ENCODE data around the gene KIF26A. TPM values are rescaled to one million over a fixed set of nuclear protein-coding genes. Genes with fewer than 3 reads are reported as not detected.

Gene KIF26A
- total RNA-seq, 2 donors from 2014 or later = 3.9 to 4.7 TPM

DNA sequence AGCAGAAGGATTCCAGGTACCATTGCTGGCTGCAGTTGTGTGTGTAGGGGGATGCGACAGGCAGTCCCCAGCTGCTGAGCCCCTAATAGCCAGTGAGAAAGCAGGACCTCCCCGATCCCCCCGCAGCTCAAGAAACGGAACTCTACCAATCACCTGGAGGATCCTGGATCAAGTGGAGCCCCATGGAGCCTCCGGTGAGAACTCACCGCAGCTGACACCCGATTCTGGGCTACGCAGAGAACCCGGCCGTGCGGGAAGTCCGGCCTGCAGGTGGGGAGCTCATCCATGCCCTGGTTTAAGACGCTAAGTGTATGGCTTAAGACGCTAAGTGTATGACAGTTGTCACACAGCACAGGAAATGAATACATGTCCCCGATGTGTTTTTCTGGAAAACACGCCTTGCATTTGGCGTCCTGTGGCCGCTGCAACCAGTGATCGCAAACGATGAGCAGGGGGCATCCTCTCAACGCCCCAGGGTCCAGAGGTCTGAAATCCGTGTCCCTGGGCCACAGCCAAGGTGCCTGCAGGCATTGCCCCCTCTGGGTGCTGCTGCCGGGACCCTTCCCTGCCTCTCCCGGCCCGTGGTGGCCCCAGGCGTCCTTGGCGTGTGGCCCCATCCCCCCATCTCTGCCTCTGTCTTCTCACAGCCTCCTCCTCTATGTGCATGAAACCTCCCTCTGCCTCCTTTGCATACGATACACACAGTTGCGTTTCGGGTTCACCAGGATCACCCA lies 75.1 kb downstream of the KIF26A start:
- Mint-ChIP-seq H3K36me3 (ENCODE audit: low read depth) (no peaks in the 10 kb centered on the region), H3K4me1 (no peaks in the 10 kb centered on the region), H3K27ac (no peak overlapping the region), H3K4me3 (no peak overlapping the region), H3K27me3 (peaks cover 19% of the 10 kb centered on the region)
- DNase-seq (no peak), ATAC-seq (no peak)
- no peaks in the 10 kb centered on the region for H3K9me3 ChIP-seq (ENCODE audit: control insufficient read depth, low read length, poor library complexity, severe bottlenecking)

DNA sequence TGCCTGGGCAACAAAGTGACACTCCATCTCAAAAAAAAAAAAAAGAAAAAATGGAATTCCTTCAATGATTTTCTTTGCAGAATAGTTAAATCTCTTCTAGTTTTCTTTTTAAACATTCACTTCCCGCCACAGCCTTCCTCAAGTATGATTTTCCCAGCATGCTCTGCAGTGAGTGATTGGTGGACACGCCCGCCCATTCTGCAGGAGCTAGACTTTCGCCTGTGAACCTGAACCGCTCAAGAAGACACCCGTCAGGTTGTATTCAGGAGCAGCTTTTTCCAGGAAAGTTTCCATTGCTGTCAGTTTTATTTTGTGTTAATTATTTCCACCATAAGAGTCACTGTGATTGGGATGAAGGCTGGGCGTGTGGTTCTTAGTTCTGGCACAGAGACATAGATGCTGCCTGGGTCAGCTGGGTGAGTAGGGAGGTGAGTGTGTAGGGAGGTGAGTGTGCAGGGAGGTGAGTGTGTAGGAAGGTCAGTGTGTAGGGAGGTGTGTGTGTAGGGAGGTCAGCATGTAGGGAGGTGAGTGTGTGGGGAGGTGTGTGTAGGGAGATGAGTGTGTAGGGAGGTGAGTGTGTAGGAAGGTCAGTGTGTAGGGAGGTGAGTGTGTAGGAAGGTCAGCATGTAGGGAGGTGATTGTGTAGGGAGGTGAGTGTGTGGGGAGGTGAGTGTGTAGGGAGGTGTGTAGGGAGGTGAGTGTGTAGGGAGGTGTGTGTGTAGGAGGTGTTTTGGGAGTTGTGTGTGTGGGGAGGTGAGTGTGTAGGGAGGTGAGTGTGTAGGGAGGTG lies 76.2 kb downstream of the KIF26A start:
- ATAC-seq = no peak
- no peak overlapping the region for H3K27ac Mint-ChIP-seq
- H3K27me3 Mint-ChIP-seq = peaks cover 19% of the 10 kb centered on the region
- no peak overlapping the region for H3K4me3 Mint-ChIP-seq
- no peak for DNase-seq
- H3K4me1 Mint-ChIP-seq = no peaks in the 10 kb centered on the region
- no peaks in the 10 kb centered on the region for H3K36me3 Mint-ChIP-seq (ENCODE audit: low read depth)
- H3K9me3 ChIP-seq (ENCODE audit: control insufficient read depth, low read length, poor library complexity, severe bottlenecking) = no peaks in the 10 kb centered on the region

- Mint-ChIP-seq H3K36me3 (ENCODE audit: low read depth) (no peaks in the 10 kb centered on the region), H3K27ac (no peak overlapping the region), H3K4me1 (no peaks in the 10 kb centered on the region), H3K4me3 (no peak overlapping the region), H3K27me3 (peaks cover 19% of the 10 kb centered on the region)
- ATAC-seq = no peak
- no peaks in the 10 kb centered on the region for H3K9me3 ChIP-seq (ENCODE audit: control insufficient read depth, low read length, poor library complexity, severe bottlenecking)
- no peak for DNase-seq
Observed at GRCh38 chr14:104215706-104216334, 77.4 kb downstream of the KIF26A start.

DNA sequence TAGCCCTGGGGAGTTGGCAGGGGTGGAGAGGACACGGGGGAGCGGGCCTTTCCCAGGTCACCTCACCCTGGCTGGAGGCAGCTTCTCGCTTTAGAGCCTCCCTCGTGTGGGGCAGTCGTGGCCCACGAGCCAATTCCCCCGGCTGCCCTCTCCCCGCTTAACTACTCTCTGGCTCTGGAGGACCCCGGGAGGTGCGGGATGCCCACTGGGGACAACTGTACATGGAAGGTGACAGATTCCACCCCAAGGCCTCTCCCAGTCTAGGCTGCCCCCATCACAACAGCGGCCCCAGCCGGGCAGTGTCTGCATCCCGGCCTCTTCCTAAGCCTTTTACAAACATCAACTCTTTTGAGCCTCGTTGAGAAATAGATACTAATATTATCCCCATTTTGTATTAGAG lies 78.1 kb downstream of the KIF26A start:
- Mint-ChIP-seq H3K4me3 (no peak overlapping the region), H3K36me3 (ENCODE audit: low read depth) (no peaks in the 10 kb centered on the region), H3K27me3 (peaks cover 12% of the 10 kb centered on the region), H3K4me1 (no peaks in the 10 kb centered on the region), H3K27ac (no peak overlapping the region)
- ATAC-seq = no peak
- DNase-seq = no peak
- no peaks in the 10 kb centered on the region for H3K9me3 ChIP-seq (ENCODE audit: control insufficient read depth, low read length, poor library complexity, severe bottlenecking)

DNA sequence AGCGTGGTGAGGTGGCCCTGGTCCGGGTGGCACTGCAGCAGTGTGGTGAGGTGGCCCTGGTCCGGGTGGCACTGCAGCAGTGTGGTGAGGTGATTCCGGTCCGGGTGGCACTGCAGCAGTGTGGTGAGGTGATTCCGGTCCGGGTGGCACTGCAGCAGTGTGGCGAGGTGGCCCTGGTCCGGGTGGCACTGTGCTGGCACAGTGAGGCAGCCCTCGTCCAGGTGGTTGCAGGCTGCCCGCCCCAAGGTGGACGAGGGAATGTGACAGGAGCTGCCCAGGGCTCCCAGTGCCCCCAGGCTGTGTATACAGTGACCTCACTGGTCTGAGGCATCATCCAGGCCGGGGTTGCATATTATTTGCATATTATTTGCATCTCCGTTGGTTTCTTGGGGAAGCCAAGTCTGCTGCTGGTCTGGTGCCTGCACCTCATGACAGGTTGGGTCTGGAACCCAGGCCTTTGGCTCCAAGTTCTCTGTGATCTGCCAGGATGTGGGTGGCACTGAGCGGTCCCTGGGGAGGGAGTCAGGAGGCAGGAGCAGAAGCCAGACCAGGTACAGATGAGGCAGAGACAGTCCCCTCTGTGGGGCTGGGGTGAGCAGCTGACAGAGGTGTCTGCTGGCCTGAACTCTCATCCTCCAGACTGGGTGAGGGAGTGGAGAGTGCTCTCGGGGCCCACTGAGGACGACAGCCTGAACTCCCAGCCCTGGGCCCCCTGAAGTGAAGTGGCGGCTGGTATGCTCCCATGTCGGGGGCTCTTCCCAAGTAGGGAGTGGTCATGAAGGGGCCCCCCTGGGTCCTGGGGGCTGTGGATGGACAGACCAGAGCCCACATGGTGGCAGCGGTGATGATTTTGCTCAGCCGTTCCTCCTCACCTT lies 79.3 kb downstream of the KIF26A start:
- no peaks in the 10 kb centered on the region for H3K9me3 ChIP-seq (ENCODE audit: control insufficient read depth, low read length, poor library complexity, severe bottlenecking)
- peaks cover 12% of the 10 kb centered on the region for H3K27me3 Mint-ChIP-seq
- ATAC-seq (no peak), DNase-seq (no peak)
- no peak overlapping the region for H3K4me3 Mint-ChIP-seq
- H3K27ac Mint-ChIP-seq = no peak overlapping the region
- no peaks in the 10 kb centered on the region for H3K36me3 Mint-ChIP-seq (ENCODE audit: low read depth)
- H3K4me1 Mint-ChIP-seq = no peaks in the 10 kb centered on the region

GRCh38 chr14:104218361-104219180 lies 80.2 kb downstream of the KIF26A start:
- H3K4me3 Mint-ChIP-seq = no peak overlapping the region
- DNase-seq = peak in 1 of 3 donors; percentile 4
- H3K9me3 ChIP-seq (ENCODE audit: control insufficient read depth, low read length, poor library complexity, severe bottlenecking) = no peaks in the 10 kb centered on the region
- H3K4me1 Mint-ChIP-seq = no peaks in the 10 kb centered on the region
- H3K27me3 Mint-ChIP-seq = peaks cover 12% of the 10 kb centered on the region
- no peak for ATAC-seq
- H3K36me3 Mint-ChIP-seq (ENCODE audit: low read depth) = no peaks in the 10 kb centered on the region
- H3K27ac Mint-ChIP-seq = no peak overlapping the region

DNA sequence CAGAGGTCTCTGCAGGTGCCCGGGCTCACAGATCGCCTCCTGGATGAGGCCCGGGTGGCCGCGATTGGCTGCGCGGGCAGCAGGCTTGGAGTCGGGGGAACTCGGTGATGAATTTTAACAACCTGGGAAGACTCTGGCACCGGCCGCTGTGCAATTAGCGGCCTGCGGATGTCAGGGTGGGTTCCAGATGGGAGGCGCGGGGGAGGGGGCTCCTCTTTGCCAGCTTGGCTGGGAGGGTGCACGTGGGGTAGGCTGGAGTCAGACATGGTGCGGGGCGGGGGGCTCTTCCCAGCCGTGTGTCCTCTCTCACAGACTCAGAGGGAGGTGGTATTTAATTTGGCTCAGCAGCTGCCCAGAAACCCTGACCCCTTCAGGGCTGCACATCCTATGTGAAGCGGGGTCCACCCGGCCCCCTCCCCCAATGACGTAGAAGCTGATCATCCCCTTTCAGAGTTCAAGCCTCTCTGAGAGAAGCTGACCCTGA lies 81.4 kb downstream of the KIF26A start:
- DNase-seq = peak in 1 of 3 donors; percentile 5
- H3K27ac Mint-ChIP-seq = no peak overlapping the region
- peaks cover 5% of the 10 kb centered on the region for H3K4me1 Mint-ChIP-seq
- H3K4me3 Mint-ChIP-seq = no peak overlapping the region
- ATAC-seq = no peak
- no peaks in the 10 kb centered on the region for H3K9me3 ChIP-seq (ENCODE audit: control insufficient read depth, low read length, poor library complexity, severe bottlenecking)
- H3K27me3 Mint-ChIP-seq = peaks cover 16% of the 10 kb centered on the region
- H3K36me3 Mint-ChIP-seq (ENCODE audit: low read depth) = no peaks in the 10 kb centered on the region

DNA sequence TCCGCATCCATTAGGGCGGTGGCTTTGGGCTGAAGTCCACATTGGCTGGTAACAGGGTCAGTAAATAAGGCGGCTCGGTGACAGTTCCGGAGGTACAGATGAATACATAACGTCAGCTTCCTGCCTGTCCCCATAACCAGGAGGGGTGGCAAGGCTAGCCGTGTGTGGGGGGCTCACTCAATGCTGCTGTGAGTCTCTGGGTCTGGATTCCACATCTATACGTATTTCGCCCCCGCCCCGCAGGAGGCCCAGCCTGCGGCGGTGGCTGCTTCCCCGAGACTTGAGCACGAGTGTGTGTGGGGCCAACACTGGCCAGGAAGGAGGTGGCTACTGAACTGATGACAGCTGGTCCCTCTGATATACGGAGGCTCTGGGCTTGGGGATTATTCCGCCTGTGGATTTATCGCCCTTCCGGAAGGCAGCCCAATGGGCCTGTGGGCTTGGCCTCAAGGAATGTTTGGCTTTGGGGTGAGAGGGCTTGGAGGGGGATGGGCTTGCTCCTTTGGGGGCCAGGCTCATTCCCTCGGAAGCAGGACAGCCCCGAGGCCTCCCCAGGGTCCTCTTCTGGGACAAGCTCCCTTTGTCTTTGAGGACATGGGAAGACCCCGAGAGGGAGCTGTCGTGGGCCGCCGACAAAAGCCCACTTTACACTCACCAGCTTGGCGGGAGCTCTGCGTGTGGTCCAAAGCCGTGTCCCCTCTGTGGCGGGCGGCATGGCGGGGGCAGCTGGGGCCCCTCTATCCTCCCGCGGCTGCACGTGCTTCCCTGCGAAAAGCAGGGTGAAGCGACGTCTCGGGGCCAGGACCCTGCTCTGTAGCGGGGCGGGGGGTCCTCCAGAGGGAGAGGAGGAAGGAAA lies 82.1 kb downstream of the KIF26A start:
- ATAC-seq (no peak), DNase-seq (no peak)
- H3K36me3 Mint-ChIP-seq (ENCODE audit: low read depth) = no peaks in the 10 kb centered on the region

GRCh38 chr14:104221071-104221625 lies 82.8 kb downstream of the KIF26A start:
- ATAC-seq (no peak), DNase-seq (no peak)
- Mint-ChIP-seq H3K27ac (no peak overlapping the region), H3K36me3 (ENCODE audit: low read depth) (no peaks in the 10 kb centered on the region), H3K27me3 (peaks cover 16% of the 10 kb centered on the region), H3K4me1 (peaks cover 9% of the 10 kb centered on the region), H3K4me3 (no peak overlapping the region)
- no peaks in the 10 kb centered on the region for H3K9me3 ChIP-seq (ENCODE audit: control insufficient read depth, low read length, poor library complexity, severe bottlenecking)

More for the DNA sequence above, 82.1 kb downstream of the KIF26A start:
- H3K27me3 Mint-ChIP-seq = peaks cover 16% of the 10 kb centered on the region
- H3K9me3 ChIP-seq (ENCODE audit: control insufficient read depth, low read length, poor library complexity, severe bottlenecking) = no peaks in the 10 kb centered on the region
- H3K4me3 Mint-ChIP-seq = no peak overlapping the region
- no peak overlapping the region for H3K27ac Mint-ChIP-seq
- peaks cover 8% of the 10 kb centered on the region for H3K4me1 Mint-ChIP-seq

DNA sequence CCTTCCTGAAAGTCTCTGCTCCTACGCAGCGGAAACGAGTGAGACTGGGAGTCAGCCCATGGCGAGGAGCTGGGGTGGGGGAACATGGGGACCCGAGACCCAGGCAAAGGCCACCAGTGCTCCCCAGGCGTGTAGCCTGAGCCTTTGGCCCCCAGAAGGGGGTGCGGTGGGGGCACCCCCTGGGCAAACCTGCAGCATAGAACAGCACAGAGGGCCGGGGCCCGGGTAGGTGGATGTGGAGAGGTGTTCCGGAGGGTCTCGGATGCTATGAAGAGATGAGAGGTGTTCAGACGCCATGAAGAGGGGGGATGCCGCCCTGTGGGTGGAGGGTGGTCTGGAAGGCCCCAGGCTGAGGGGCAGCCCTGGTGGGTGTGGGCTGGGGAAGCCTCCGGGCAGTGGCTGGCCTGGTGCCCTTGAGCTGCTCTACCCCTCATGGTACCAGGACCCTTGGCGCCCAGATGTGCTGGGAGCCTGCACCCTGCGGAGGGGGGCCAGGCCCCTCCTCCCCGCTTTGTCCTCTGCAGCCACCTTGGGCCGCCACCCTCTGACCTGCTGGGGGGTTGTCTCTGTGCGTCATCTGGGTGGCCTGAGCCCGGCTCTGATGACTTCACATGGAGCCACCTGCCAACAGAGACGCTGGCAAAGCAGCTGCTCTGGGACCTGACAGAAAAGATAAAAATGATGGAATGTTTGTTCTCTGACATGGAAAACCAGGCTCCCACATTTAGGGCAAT lies 83.4 kb downstream of the KIF26A start:
- peak in 1 of 3 donors; percentile 7 for DNase-seq
- Mint-ChIP-seq H3K27me3 (peaks cover 16% of the 10 kb centered on the region), H3K4me1 (peaks cover 14% of the 10 kb centered on the region), H3K27ac (no peak overlapping the region), H3K4me3 (no peak overlapping the region), H3K36me3 (ENCODE audit: low read depth) (no peaks in the 10 kb centered on the region)
- H3K9me3 ChIP-seq (ENCODE audit: control insufficient read depth, low read length, poor library complexity, severe bottlenecking) = no peaks in the 10 kb centered on the region
- ATAC-seq = no peak

Measured in T-helper 17 cell (primary cell).